ENCODE results near the gene LENG1. TPM values are rescaled to one million over a fixed set of nuclear protein-coding genes. Genes with fewer than 3 reads are reported as not detected.

The LENG1 gene
- total and polyA plus RNA-seq, 2 experiments from 2014 or later = 8.4 to 15.0 TPM

DNA sequence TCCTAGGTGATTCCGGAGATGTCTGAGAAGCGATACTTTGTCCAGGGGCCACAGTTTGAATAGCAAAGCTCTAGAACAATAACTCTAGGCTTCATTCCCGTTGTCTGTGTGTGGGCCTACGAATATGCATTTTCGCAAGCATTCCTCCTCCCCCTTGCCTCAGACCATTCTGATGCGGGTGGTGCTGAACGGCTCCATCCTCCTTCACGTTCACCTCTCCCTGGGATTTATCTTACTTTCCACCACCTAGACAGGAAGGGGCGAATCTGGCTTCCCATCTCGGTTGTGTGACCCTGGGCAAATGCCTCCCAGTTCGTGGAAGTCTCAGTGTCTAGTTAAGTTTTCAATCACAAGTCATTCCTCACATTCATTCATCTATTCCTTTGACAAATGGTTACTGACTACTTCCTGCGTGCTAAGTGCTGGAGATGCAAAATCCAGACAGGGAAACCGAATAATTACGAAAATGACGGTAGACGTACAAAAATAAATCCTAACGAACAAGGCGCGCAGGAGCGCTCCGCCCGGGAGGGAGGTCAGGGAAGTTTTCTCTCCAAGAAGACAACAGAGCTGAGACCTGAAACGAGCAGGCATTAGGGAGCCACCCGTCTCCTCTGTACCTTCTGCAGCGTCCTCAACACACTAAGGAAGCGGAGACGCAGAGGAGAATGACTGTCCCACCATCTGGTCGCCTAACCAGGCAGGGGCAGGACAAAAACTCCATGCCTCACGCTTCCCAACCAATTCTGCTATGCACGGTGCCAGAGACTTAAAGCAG is 23.2 kb downstream of the LENG1 start:
- no peaks in the 10 kb centered on the region for H3K9me2 ChIP-seq (replicated peaks; ENCODE audit: insufficient read depth)
- H3K36me3 ChIP-seq (replicated peaks; ENCODE audit: insufficient read depth, low read depth) = no peaks in the 10 kb centered on the region
- WGBS (ENCODE audit: low lambda C conversion rate, missing lambda C conversion rate) = 2% methylated on average over 30 of the region's 30 CpGs
- peak overlapping the region; percentile 21 for H2AFZ ChIP-seq
- H3K79me2 ChIP-seq = peaks cover 36% of the 10 kb centered on the region
- DNase-seq (ENCODE audit: low spot score) = peak; percentile 22
- H4K20me1 ChIP-seq (ENCODE audit: insufficient read depth, poor library complexity, severe bottlenecking) = peaks cover 32% of the 10 kb centered on the region
- peak overlapping the region; percentile 15 for H3K27ac ChIP-seq
- H3K9me3 ChIP-seq (ENCODE audit: low read depth) = no peaks in the 10 kb centered on the region
- peak overlapping the region; percentile 81 for H3K4me2 ChIP-seq
- H3K4me1 ChIP-seq (ENCODE audit: insufficient read depth) = peaks cover 11% of the 10 kb centered on the region
- TF ChIP-seq EZH2 (IDR thresholded peaks at IDR 0.05; ENCODE audit: borderline replicate concordance) (no peak), EZH2phosphoT487 (IDR thresholded peaks at IDR 0.05; ENCODE audit: low read depth, severe bottlenecking, unreplicated experiment) (no peak)
- TF ChIP-seq, protein P1, sequence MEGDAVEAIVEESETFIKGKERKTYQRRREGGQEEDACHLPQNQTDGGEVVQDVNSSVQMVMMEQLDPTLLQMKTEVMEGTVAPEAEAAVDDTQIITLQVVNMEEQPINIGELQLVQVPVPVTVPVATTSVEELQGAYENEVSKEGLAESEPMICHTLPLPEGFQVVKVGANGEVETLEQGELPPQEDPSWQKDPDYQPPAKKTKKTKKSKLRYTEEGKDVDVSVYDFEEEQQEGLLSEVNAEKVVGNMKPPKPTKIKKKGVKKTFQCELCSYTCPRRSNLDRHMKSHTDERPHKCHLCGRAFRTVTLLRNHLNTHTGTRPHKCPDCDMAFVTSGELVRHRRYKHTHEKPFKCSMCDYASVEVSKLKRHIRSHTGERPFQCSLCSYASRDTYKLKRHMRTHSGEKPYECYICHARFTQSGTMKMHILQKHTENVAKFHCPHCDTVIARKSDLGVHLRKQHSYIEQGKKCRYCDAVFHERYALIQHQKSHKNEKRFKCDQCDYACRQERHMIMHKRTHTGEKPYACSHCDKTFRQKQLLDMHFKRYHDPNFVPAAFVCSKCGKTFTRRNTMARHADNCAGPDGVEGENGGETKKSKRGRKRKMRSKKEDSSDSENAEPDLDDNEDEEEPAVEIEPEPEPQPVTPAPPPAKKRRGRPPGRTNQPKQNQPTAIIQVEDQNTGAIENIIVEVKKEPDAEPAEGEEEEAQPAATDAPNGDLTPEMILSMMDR (IDR thresholded peaks at IDR 0.05; ENCODE audit: poor library complexity) = no peak
- peak overlapping the region; percentile 8 for H3K4me3 ChIP-seq
- no peaks in the 10 kb centered on the region for H3K27me3 ChIP-seq

DNA sequence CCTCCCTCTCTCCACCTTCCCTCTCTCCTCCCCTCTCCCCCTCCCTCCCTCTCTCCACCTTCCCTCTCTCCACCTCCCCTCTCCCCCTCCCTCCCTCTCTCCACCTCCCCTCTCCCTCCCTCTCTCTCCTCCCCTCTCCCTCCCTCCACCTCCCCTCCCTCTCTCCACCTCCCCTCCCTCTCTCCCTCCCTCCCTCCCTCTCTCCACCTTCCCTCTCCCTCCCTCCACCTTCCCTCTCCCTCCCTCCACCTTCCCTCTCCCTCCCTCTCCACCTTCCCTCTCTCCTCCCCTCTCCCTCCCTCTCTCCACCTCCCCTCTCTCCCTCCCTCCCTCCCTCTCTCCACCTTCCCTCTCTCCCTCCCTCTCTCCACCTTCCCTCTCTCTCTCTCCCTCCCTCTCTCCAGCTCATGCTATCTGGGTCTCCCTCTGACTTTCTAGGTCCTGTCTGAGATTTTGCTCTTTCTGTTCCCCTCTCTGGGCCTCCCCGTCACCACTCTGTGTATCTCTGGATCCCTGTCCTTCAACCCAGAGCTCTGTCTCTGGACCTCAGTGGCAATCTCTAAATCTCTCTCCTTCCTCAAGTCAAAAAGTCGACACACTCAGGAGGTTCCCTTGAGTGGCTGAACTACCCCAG is 25.4 kb downstream of the LENG1 start:
- TF ChIP-seq, protein P1 (IDR thresholded peaks at IDR 0.05; ENCODE audit: poor library complexity) = no peak
- TF ChIP-seq EZH2phosphoT487 (IDR thresholded peaks at IDR 0.05; ENCODE audit: low read depth, severe bottlenecking, unreplicated experiment) = no peak
- WGBS (ENCODE audit: low lambda C conversion rate, missing lambda C conversion rate) = 72% methylated on average over 2 of the region's 2 CpGs
- Histone ChIP-seq H3K4me2 (no peak overlapping the region), H3K27ac (no peak overlapping the region), H4K20me1 (ENCODE audit: insufficient read depth, poor library complexity, severe bottlenecking) (peaks cover 10% of the 10 kb centered on the region), H3K79me2 (peaks cover 14% of the 10 kb centered on the region), H3K4me1 (ENCODE audit: insufficient read depth) (peaks cover 8% of the 10 kb centered on the region), H3K36me3 (replicated peaks; ENCODE audit: insufficient read depth, low read depth) (no peaks in the 10 kb centered on the region), H3K4me3 (no peak overlapping the region), H3K27me3 (no peaks in the 10 kb centered on the region), H2AFZ (no peak overlapping the region), H3K9me2 (replicated peaks; ENCODE audit: insufficient read depth) (no peaks in the 10 kb centered on the region), H3K9me3 (ENCODE audit: low read depth) (no peaks in the 10 kb centered on the region)
- DNase-seq (ENCODE audit: low spot score) = no peak

DNA sequence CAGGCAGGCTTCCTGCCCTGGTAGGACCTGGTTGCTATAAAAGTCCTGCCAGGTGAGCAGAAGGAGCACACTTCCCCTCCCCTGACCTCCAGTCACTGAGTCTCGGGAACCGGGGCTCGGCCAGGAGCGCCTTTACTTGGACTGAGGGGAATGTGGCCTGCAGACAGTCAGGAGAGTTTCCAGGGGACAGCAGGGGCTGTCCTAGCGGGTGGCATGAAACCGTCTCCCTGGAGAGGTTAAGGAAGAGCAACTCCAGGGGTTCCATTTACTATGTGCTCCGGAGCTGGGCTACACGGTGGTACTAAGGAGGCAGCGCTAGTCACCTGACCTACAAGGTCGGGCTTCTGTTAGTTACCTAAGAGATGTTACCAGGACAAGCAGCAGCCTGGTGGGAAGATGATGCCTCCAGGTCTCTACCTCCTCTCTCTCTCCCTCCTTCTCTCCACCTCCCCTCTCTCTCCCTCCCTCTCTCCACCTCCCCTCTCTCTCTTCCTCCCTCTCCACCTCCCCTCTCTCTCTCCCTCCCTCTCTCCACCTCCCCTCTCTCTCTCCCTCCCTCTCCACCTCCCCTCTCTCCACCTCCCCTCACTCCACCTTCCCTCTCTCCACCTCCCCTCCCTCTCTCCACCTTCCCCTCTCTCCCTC is 26.1 kb downstream of the LENG1 start:
- Histone ChIP-seq H3K79me2 (peaks cover 8% of the 10 kb centered on the region), H3K9me3 (ENCODE audit: low read depth) (no peaks in the 10 kb centered on the region), H3K9me2 (replicated peaks; ENCODE audit: insufficient read depth) (no peaks in the 10 kb centered on the region), H3K27ac (no peak overlapping the region), H3K36me3 (replicated peaks; ENCODE audit: insufficient read depth, low read depth) (no peaks in the 10 kb centered on the region), H4K20me1 (ENCODE audit: insufficient read depth, poor library complexity, severe bottlenecking) (peaks cover 4% of the 10 kb centered on the region), H3K4me2 (no peak overlapping the region), H3K4me1 (ENCODE audit: insufficient read depth) (peaks cover 7% of the 10 kb centered on the region), H3K27me3 (no peaks in the 10 kb centered on the region), H3K4me3 (no peak overlapping the region), H2AFZ (no peak overlapping the region)
- no peak for TF ChIP-seq EZH2 (IDR thresholded peaks at IDR 0.05; ENCODE audit: borderline replicate concordance)
- no peak for TF ChIP-seq EZH2phosphoT487 (IDR thresholded peaks at IDR 0.05; ENCODE audit: low read depth, severe bottlenecking, unreplicated experiment)
- TF ChIP-seq, protein P1 (IDR thresholded peaks at IDR 0.05; ENCODE audit: poor library complexity) = no peak
- peak; percentile 94 for DNase-seq (ENCODE audit: low spot score)
- 90% methylated on average over 10 of the region's 10 CpGs for WGBS (ENCODE audit: low lambda C conversion rate, missing lambda C conversion rate)

Measured in hepatocyte (in vitro differentiated cells).